GM12878 (cell line): ENCODE measurements around the gene MCMBP. TPM values are rescaled to one million over a fixed set of nuclear protein-coding genes. Genes with fewer than 3 reads are reported as not detected.

Source experiments
- ATAC-seq: fragments of 200-7000 bp; cut with Tn5 transposase; 3 replicates; pipeline ENCODE4 v1.9.1; 2020; ENCODE audit warnings: mild to moderate bottlenecking, moderate library complexity
- BruUV-seq: library from RNA; stranded (reverse); fragments of 400-500 nt; replicated peaks from 2 replicates; lab custom pipeline; 2021; lab: Mats Ljungman, UMichigan
- CTCF ChIA-PET: fragments of 300-600 bp; sonication (Branson Sonifier 250); formaldehyde crosslinking; extraction: SDS; loops from one replicate; lab custom pipeline; 2021; ENCODE audit warnings: inconsistent platforms; lab: Yijun Ruan, JAX
- POLR2A ChIA-PET: fragments of 350-600 bp; formaldehyde crosslinking; extraction: SDS; loops from one replicate; lab custom pipeline; 2021; ENCODE audit warnings: inconsistent platforms; lab: Charles Lee
- RAD21 ChIA-PET: fragments of 300-600 bp; sonication (Branson Sonifier 250); formaldehyde crosslinking; loops from one replicate; lab custom pipeline; 2023; ENCODE audit warnings: antibody characterized with exemption; ENCODE audit not compliant: unreplicated experiment; lab: Charles Lee
- SMC1A ChIA-PET: fragments of 300-600 bp; sonication (Branson Sonifier 250); formaldehyde crosslinking; loops from one replicate; lab custom pipeline; 2023; ENCODE audit not compliant: unreplicated experiment, uncharacterized antibody; lab: Charles Lee
- DNase-seq: peaks from one replicate; pipeline ENCODE4 v3.0.0-alpha.2; 2011; ENCODE audit warnings: low read depth, low spot score
- FAIRE-seq: peaks from 3 replicates; lab custom pipeline; 2011; peaks lifted over from hg19 to GRCh38; lab: Jason Lieb, UNC
- H2AFZ ChIP-seq: 2 replicates; pipeline ENCODE4 v1.6.0; 2011; ENCODE audit warnings: low read depth, low read length, control low read depth; ENCODE audit not compliant: control insufficient read depth
- H3K27ac ChIP-seq: 2 replicates; pipeline ENCODE4 v1.5.1; 2011; ENCODE audit warnings: control low read depth; ENCODE audit not compliant: control insufficient read depth, insufficient read depth
- H3K27me3 ChIP-seq, 2 experiments: replicated peaks in 1 of 2; 2 replicates each; pipeline versions ENCODE4 v1.6.0 to v1.6.1; 2011; ENCODE audit warnings: low read length in 1 of 2; ENCODE audit not compliant: control insufficient read depth in 2 of 2, insufficient read depth in 2 of 2
- H3K36me3 ChIP-seq, 2 experiments: 2 replicates each; pipeline ENCODE4 v1.5.1; 2011; ENCODE audit warnings: low read length in 1 of 2; ENCODE audit not compliant: control insufficient read depth in 2 of 2, insufficient read depth in 2 of 2
- H3K4me1 ChIP-seq: 2 replicates; pipeline ENCODE4 v1.6.1; 2011; ENCODE audit warnings: mild to moderate bottlenecking, low read length, moderate library complexity, mixed read lengths; ENCODE audit not compliant: control insufficient read depth, insufficient read depth
- H3K4me2 ChIP-seq: 2 replicates; pipeline ENCODE4 v1.6.0; 2011; ENCODE audit warnings: control low read depth; ENCODE audit not compliant: control insufficient read depth, insufficient read depth
- H3K4me3 ChIP-seq: fragments of 200-600 bp; sonication (generic); 2 replicates; pipeline ENCODE4 v1.5.1; 2016
- H3K79me2 ChIP-seq: 2 replicates; pipeline ENCODE4 v1.6.0; 2011; ENCODE audit warnings: low read length; ENCODE audit not compliant: control insufficient read depth, insufficient read depth
- H3K9ac ChIP-seq: 2 replicates; pipeline ENCODE4 v1.8.0; 2011; ENCODE audit warnings: low read length, control low read depth, mixed read lengths; ENCODE audit not compliant: control insufficient read depth, insufficient read depth
- H3K9me3 ChIP-seq: replicated peaks from 3 replicates; pipeline ENCODE4 v1.5.1; 2011; ENCODE audit warnings: mild to moderate bottlenecking, low read length; ENCODE audit not compliant: control insufficient read depth, insufficient read depth
- H4K20me1 ChIP-seq: 2 replicates; pipeline ENCODE4 v1.6.0; 2011; ENCODE audit not compliant: control insufficient read depth, insufficient read depth
- BHLHE40 ChIP-seq, 2 experiments: fragments of 450-650 bp in 1 of 2; IDR thresholded peaks; 2 replicates each; pipeline ENCODE4 v1.6.1; 2011 to 2017; ENCODE audit warnings: low read depth in 2 of 2, borderline replicate concordance in 1 of 2, improper control_type of control experiment in 1 of 2, low read length in 1 of 2, mild to moderate bottlenecking in 1 of 2
- PML ChIP-seq: IDR thresholded peaks from 2 replicates; pipeline ENCODE4 v1.6.1; 2012; ENCODE audit warnings: low read length, inconsistent platforms
- PRDM15 ChIP-seq: fragments of 450-650 bp; formaldehyde crosslinking; IDR thresholded peaks from 2 replicates; pipeline ENCODE4 v1.4.0; 2020; ENCODE audit warnings: mild to moderate bottlenecking, moderate library complexity
- RUNX3 ChIP-seq: IDR thresholded peaks from 2 replicates; pipeline ENCODE4 v1.6.1; 2012; ENCODE audit warnings: low read length, inconsistent platforms
- TARDBP ChIP-seq: IDR thresholded peaks from 2 replicates; pipeline ENCODE4 v1.6.1; 2016; ENCODE audit warnings: borderline replicate concordance
- ZNF274 ChIP-seq: IDR thresholded peaks from one replicate; pipeline ENCODE4 v1.8.0; 2011; ENCODE audit not compliant: insufficient read length, insufficient read depth
- WGBS: methylation state at CpG from one replicate; pipeline ENCODE4 v1.1.6; 2016; ENCODE audit warnings: low lambda C conversion rate; ENCODE audit not compliant: insufficient replicate concordance, insufficient coverage; ENCODE audit errors: missing lambda C conversion rate; 5-methylcytosine and 5-hydroxymethylcytosine counted together
- in situ Hi-C: fragments of 300-500 bp; cut with MboI; formaldehyde crosslinking; loops from 9 replicates; pipeline ENCODE4 v1.14.3; 2018; ENCODE audit warnings: mixed read lengths
- intact Hi-C: fragments of 100-400 bp; cut with micrococcal nuclease; formaldehyde crosslinking; loops from one replicate; pipeline ENCODE4 v1.14.2; 2022; ENCODE audit not compliant: unreplicated experiment
- polyA plus RNA-seq, 11 experiments: library from polyadenylated mRNA; depleted of rRNA in 4 of 11; unstranded in 6 of 11; stranded (reverse) in 5 of 11; fragments of >200 nt; fragmentation: Nextera tagmentation in 4 of 11; fragmentation: Illumina TruSeq in 1 of 11; extraction: Ambion mirVana in 4 of 11; extraction: Trizol in 1 of 11; gene quantifications; 1 replicate in 1 of 11; 2 replicates in 10 of 11; pipeline versions ENCODE4 v1.2.1 to v1.2.3, GENCODE V29; 2011 to 2016; ENCODE audit warnings: inconsistent platforms in 2 of 11, missing spikeins in 2 of 11, low read depth in 1 of 11
- total RNA-seq, 4 experiments: library from RNA; depleted of rRNA in 3 of 4; stranded (reverse); fragments of >200 nt in 3 of 4; fragmentation: Illumina TruSeq in 1 of 4; extraction: Trizol in 1 of 4; gene quantifications; 2 replicates each; pipeline versions ENCODE4 v1.2.1 to v1.2.3, GENCODE V29; 2013 to 2021

Gene MCMBP
- total and polyA plus RNA-seq, 10 of the 15 experiments (the other 5 are each of a cell fraction or from before 2014, with no cell fraction given): 7.6 to 93.1 (median 75.7) TPM

- Histone ChIP-seq H3K27me3 (no peaks in the 10 kb centered on the region), H3K4me1 (peaks cover 2% of the 10 kb centered on the region; the same call in 1 of the 2 replicates), H3K27ac (no peak overlapping the region), H3K4me3 (no peak overlapping the region), H3K36me3 (peaks cover 0 to 5% of the 10 kb centered on the region in 2 experiments; a peak in 2 of 4 replicates), H3K9me3 (no peaks in the 10 kb centered on the region), H4K20me1 (no peaks in the 10 kb centered on the region), H3K79me2 (no peaks in the 10 kb centered on the region), H2AFZ (no peak overlapping the region), H3K9ac (no peak overlapping the region), H3K4me2 (no peak overlapping the region)
- TF ChIP-seq BHLHE40 (IDR thresholded peaks at IDR 0.05; ENCODE audit: borderline replicate concordance in 1 of 2, low read depth in 2 of 2, low read length in 1 of 2) (no peak), PML (no peak), PRDM15 (CRISPR knock-in tag) (no peak), TARDBP (no peak), ZNF274 (no peak), RUNX3 (no peak)
- ATAC-seq (no peak), DNase-seq (no peak), FAIRE-seq (no peak)
- SMC1A ChIA-PET: interaction anchor here (0.7 to 2.9 kb wide), 10 partner anchors 9 to 150 kb away, joined by 3 to 14 read pairs (median 4); no protein-coding TSS in a partner anchor
- 96% methylated on average over 4 of the region's 4 CpGs for WGBS
- POLR2A ChIA-PET: interaction anchor here (0.6 to 0.8 kb wide), 2 partner anchors 26 to 241 kb away, joined by 3 to 5 read pairs; no protein-coding TSS in a partner anchor
- in situ Hi-C loops (no loop called here), intact Hi-C loops (loop anchor here (5.0 kb wide), 1 partner anchor 59 kb away; no protein-coding TSS in a partner anchor)
- CTCF ChIA-PET: interaction anchor here (1.1 to 2.9 kb wide), 6 partner anchors 20 to 125 kb away, joined by 4 to 12 read pairs (median 6); no protein-coding TSS in a partner anchor
- RAD21 ChIA-PET: interaction anchor here (1.0 to 1.2 kb wide), 3 partner anchors 8 to 79 kb away, joined by 3 to 5 read pairs (median 4); partner anchors contain the start of gene MCMBP
- BruUV-seq: no TSS peak
These were observed 61.5 kb downstream of the MCMBP start for GRCh38 chr10:119811122-119811521.
